ENCODE results near the gene ECSIT.

DNA sequence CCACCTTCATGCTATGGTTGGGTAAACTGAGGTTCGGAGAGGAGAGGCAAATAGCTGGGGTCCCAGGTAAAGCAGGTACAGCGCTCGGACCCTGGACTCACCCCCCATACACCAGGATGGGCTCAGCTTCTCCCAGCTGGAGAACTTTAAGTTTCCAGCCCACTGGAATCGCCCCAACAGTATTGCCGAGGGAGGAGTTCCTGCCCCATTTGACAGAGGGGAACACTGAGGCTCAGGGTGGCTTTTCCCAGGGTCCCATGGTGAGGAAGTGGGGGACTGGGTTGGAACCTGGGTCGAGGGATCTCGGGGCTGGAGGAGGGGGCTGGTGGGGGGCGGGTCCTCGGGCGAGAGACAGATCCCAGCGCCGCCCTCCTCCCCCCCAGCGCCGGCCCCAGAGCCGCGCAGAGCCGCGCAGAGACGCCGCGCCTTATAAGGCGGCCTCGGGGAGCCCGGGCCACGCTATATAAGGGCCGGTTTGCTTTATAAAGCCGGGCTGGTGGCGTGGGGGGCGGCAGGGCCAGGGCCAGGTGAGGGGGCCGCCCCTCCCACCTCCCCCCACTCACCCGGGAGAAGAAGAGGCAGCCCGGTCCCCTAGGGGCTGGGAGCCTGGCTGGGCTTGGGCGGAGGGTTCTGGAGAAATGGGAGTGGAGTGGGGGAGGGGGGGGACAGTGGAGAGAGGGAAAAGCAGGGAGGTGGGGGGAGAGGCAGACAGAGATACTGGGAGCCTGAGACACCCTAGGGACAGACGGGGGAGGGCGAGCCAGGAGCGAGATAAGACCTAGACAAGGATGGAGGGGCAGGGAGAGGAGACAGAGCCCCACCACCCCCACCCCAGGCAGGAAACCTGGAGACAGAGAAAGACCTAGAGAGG is 10.8 kb upstream of the ECSIT start:
- TF ChIP-seq, protein P1, sequence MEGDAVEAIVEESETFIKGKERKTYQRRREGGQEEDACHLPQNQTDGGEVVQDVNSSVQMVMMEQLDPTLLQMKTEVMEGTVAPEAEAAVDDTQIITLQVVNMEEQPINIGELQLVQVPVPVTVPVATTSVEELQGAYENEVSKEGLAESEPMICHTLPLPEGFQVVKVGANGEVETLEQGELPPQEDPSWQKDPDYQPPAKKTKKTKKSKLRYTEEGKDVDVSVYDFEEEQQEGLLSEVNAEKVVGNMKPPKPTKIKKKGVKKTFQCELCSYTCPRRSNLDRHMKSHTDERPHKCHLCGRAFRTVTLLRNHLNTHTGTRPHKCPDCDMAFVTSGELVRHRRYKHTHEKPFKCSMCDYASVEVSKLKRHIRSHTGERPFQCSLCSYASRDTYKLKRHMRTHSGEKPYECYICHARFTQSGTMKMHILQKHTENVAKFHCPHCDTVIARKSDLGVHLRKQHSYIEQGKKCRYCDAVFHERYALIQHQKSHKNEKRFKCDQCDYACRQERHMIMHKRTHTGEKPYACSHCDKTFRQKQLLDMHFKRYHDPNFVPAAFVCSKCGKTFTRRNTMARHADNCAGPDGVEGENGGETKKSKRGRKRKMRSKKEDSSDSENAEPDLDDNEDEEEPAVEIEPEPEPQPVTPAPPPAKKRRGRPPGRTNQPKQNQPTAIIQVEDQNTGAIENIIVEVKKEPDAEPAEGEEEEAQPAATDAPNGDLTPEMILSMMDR (IDR thresholded peaks at IDR 0.05): no peak
- TF ChIP-seq EZH2 (IDR thresholded peaks at IDR 0.05; ENCODE audit: borderline replicate concordance, insufficient read depth, low read depth, low read length, poor library complexity, severe bottlenecking): no peak

Measured in B cell (primary cell).